Measurements from ENCODE around the gene GIMAP1. TPM values are rescaled to one million over a fixed set of nuclear protein-coding genes. Genes with fewer than 3 reads are reported as not detected.

Gene GIMAP1
- polyA plus RNA-seq, 1 donor (not counting 4 experiments of a cell fraction or from before 2014, with no cell fraction given), result not detected

DNA sequence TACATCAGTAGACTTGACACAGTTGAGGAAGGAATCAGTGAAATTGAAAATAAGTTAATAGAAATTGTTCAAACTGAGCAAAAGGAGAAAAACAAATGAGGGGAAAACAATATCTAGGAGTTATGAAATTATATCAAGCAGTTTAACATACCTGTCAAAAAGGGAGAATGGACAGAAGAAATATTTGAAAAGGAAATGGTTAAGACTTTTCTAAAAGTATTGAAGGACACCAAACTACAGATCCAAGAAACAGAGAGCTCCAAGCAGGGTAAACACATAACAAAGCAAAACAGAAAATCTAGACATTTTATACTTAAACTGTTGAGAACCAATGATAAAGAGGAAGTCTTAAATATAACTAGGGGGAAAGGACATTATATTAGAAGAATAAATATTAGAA lies 12.2 kb downstream of the GIMAP1 start:
- no peak for FAIRE-seq
- TF ChIP-seq CTCF (optimal IDR thresholded peaks at IDR 0.05 in 1 of 3, IDR thresholded peaks at IDR 0.05 in 1 of 3, conservative IDR thresholded peaks at IDR 0.05 in 1 of 3; ENCODE audit: extremely low read depth in 1 of 3, insufficient read depth in 2 of 3, low read length in 3 of 3), result no peak

GRCh38 chr7:150731916-150732315 lies 15.5 kb downstream of the GIMAP1 start:
- H2AFZ ChIP-seq (ENCODE audit: control insufficient read depth, low read length), result no peak overlapping the region
- TF ChIP-seq EZH2 (IDR thresholded peaks at IDR 0.05; ENCODE audit: low read length), result no peak
- TF ChIP-seq CTCF (optimal IDR thresholded peaks at IDR 0.05 in 1 of 3, IDR thresholded peaks at IDR 0.05 in 1 of 3, conservative IDR thresholded peaks at IDR 0.05 in 1 of 3; ENCODE audit: extremely low read depth in 1 of 3, insufficient read depth in 2 of 3, low read length in 3 of 3), result no peak
- H3K9ac ChIP-seq (ENCODE audit: control insufficient read depth, extremely low read depth, insufficient read depth, low read length), result no peak overlapping the region
- no peaks in the 10 kb centered on the region for H3K79me2 ChIP-seq (ENCODE audit: control insufficient read depth, insufficient read depth, low read length)
- no peak overlapping the region for H3K27ac ChIP-seq (ENCODE audit: control insufficient read depth, insufficient read depth, low read length)
- no peak overlapping the region for H3K4me3 ChIP-seq (ENCODE audit: control insufficient read depth in 2 of 3, extremely low read depth in 1 of 3, insufficient read depth in 2 of 3, low read depth in 1 of 3, low read length in 3 of 3)
- H3K4me2 ChIP-seq (ENCODE audit: control insufficient read depth, extremely low read depth, insufficient read depth, low read depth, low read length), result no peak overlapping the region
- no peaks in the 10 kb centered on the region for H3K9me1 ChIP-seq (ENCODE audit: control insufficient read depth, extremely low read depth, insufficient read depth, low read length)
- FAIRE-seq (no peak), DNase-seq (ENCODE audit: low read depth, low spot score) (no peak)
- no peaks in the 10 kb centered on the region for H3K27me3 ChIP-seq (ENCODE audit: control insufficient read depth, extremely low read depth, insufficient read depth, low read length)
- no peaks in the 10 kb centered on the region for H3K9me3 ChIP-seq (ENCODE audit: control insufficient read depth, low read depth, low read length)
- no peaks in the 10 kb centered on the region for H3K4me1 ChIP-seq (ENCODE audit: control insufficient read depth, extremely low read depth, insufficient read depth, low read length)
- dilution Hi-C loops (cut with MboI; ENCODE audit: extremely low pct_ligation_motif_present, low sequenced_read_pairs), result no loop called here
- no peaks in the 10 kb centered on the region for H4K20me1 ChIP-seq (ENCODE audit: control insufficient read depth, extremely low read depth, insufficient read depth, low read length)
- no peaks in the 10 kb centered on the region for H3K36me3 ChIP-seq (ENCODE audit: control insufficient read depth in 2 of 2, extremely low read depth in 1 of 2, insufficient read depth in 2 of 2, low read length in 2 of 2)

More for the DNA sequence above, 12.2 kb downstream of the GIMAP1 start:
- H3K9ac ChIP-seq (ENCODE audit: control insufficient read depth, extremely low read depth, insufficient read depth, low read length), result no peak overlapping the region
- DNase-seq (ENCODE audit: low read depth, low spot score), result no peak
- no peak overlapping the region for H3K4me2 ChIP-seq (ENCODE audit: control insufficient read depth, extremely low read depth, insufficient read depth, low read depth, low read length)
- no peaks in the 10 kb centered on the region for H3K4me1 ChIP-seq (ENCODE audit: control insufficient read depth, extremely low read depth, insufficient read depth, low read length)
- H3K4me3 ChIP-seq (ENCODE audit: control insufficient read depth in 2 of 3, extremely low read depth in 1 of 3, insufficient read depth in 2 of 3, low read depth in 1 of 3, low read length in 3 of 3), result no peak overlapping the region
- no peak overlapping the region for H3K27ac ChIP-seq (ENCODE audit: control insufficient read depth, insufficient read depth, low read length)
- H3K36me3 ChIP-seq (ENCODE audit: control insufficient read depth in 2 of 2, extremely low read depth in 1 of 2, insufficient read depth in 2 of 2, low read length in 2 of 2), result no peaks in the 10 kb centered on the region
- no peaks in the 10 kb centered on the region for H3K9me1 ChIP-seq (ENCODE audit: control insufficient read depth, extremely low read depth, insufficient read depth, low read length)
- H4K20me1 ChIP-seq (ENCODE audit: control insufficient read depth, extremely low read depth, insufficient read depth, low read length), result no peaks in the 10 kb centered on the region
- no peak overlapping the region for H2AFZ ChIP-seq (ENCODE audit: control insufficient read depth, low read length)
- no peaks in the 10 kb centered on the region for H3K27me3 ChIP-seq (ENCODE audit: control insufficient read depth, extremely low read depth, insufficient read depth, low read length)
- H3K9me3 ChIP-seq (ENCODE audit: control insufficient read depth, low read depth, low read length), result no peaks in the 10 kb centered on the region
- dilution Hi-C loops (cut with MboI; ENCODE audit: extremely low pct_ligation_motif_present, low sequenced_read_pairs), result no loop called here
- no peaks in the 10 kb centered on the region for H3K79me2 ChIP-seq (ENCODE audit: control insufficient read depth, insufficient read depth, low read length)

All from keratinocyte (primary cell).